ENCODE results near the gene TENT5D. TPM values are rescaled to one million over a fixed set of nuclear protein-coding genes. Genes with fewer than 3 reads are reported as not detected.
"Not testable (repeated sequence)": the region's sequence is repeated elsewhere in the genome, so short reads cannot be mapped to it uniquely, and the experiment has no call there.

The TENT5D gene
- total RNA-seq, 4 donors from 2014 or later, result not detected

DNA sequence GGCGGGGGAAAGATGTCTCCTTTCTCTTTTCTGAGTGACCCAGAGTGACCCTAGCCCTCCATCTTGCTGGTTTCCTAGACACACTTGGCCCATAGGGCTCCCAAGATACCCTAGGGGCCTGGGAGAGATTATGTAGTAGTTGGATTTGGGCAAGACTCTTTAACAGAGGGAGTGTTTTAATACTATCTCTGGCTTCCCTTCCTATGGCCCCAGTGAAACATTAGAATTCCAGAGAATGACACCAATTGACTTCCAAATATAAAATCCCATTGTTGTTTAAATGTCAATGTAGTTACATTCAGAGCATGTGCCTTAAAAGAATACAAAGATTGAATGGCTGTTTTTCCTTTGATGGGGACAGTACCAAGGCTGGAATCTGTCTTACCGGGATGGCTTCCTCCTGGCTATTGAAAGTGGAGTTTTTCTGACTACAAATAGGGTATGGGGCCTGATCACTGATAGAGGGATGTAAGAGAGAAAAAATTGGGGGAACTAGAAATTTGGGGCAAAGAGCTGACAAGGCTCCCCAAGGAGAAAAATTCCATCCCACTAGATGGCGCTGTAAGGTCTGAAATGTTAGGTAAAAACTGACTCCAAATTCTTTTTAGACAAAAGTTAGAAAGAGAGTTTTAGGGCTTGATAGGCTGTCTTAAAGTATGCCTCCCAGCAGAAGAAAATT lies 10.7 kb downstream of the TENT5D start:
- Histone ChIP-seq H3K36me3 (no peaks in the 10 kb centered on the region), H3K9me3 (no peaks in the 10 kb centered on the region), H3K4me3 (no peak overlapping the region), H3K27me3 (no peaks in the 10 kb centered on the region), H3K4me1 (no peaks in the 10 kb centered on the region), H3K27ac (no peak overlapping the region)
- WGBS, 2 donors (ENCODE audit: low coverage in 1 of 2), result 29 to 47% methylated on average over 2 to 3 of the region's 3 CpGs
- TF ChIP-seq, protein P1, sequence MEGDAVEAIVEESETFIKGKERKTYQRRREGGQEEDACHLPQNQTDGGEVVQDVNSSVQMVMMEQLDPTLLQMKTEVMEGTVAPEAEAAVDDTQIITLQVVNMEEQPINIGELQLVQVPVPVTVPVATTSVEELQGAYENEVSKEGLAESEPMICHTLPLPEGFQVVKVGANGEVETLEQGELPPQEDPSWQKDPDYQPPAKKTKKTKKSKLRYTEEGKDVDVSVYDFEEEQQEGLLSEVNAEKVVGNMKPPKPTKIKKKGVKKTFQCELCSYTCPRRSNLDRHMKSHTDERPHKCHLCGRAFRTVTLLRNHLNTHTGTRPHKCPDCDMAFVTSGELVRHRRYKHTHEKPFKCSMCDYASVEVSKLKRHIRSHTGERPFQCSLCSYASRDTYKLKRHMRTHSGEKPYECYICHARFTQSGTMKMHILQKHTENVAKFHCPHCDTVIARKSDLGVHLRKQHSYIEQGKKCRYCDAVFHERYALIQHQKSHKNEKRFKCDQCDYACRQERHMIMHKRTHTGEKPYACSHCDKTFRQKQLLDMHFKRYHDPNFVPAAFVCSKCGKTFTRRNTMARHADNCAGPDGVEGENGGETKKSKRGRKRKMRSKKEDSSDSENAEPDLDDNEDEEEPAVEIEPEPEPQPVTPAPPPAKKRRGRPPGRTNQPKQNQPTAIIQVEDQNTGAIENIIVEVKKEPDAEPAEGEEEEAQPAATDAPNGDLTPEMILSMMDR (IDR thresholded peaks at IDR 0.05), result peak in 1 of 4 experiments; percentile 16
- no peak for TF ChIP-seq POLR2A (IDR thresholded peaks at IDR 0.05)
- no peak for ATAC-seq

DNA sequence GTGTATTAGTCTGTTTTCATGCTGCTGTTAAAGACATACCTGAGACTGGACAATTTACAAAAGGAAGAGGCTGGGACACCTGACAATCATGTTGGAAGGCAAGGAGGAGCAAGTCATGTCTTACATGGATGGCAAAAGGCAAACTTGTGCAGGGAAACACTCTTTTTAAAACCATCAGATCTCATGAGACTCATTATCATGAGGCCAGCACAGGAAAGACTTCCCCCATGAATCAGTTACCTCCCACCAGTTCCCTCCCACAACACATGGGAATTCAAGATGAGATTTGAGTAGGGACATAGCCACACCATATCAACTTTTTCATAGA lies 11.2 kb downstream of the TENT5D start:
- H3K4me3 ChIP-seq, result no peak overlapping the region
- no peaks in the 10 kb centered on the region for H3K36me3 ChIP-seq
- ATAC-seq, result no peak
- no peaks in the 10 kb centered on the region for H3K9me3 ChIP-seq
- no peak for TF ChIP-seq POLR2A (IDR thresholded peaks at IDR 0.05)
- no peak for TF ChIP-seq EP300 (IDR thresholded peaks at IDR 0.05)
- TF ChIP-seq POLR2AphosphoS5 (IDR thresholded peaks at IDR 0.05), result no peak
- TF ChIP-seq, protein P1 (IDR thresholded peaks at IDR 0.05), result no peak
- H3K27me3 ChIP-seq, result no peaks in the 10 kb centered on the region
- H3K4me1 ChIP-seq, result no peaks in the 10 kb centered on the region
- no peak overlapping the region for H3K27ac ChIP-seq

DNA sequence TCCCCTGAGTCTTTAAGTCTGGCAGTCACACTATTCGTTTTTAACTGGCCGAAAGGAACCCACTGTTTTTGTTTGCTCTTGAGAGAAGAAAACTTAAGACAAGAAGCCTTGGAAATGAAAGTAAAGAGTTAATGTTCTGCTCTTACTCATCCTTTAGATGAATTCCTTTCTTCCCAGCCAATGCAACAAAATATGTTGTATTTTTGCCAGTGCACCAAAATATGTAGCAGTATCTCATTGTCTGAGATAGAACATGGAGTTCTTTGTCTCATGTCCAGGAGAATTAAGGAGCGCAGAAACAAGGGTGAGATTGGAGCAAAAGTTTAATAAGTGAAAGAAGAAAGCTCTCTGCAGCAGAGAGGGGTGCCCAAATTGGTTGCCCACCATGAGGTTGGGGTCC lies 12.2 kb downstream of the TENT5D start:
- no peak overlapping the region for H3K27ac ChIP-seq
- WGBS, 2 donors (ENCODE audit: low coverage in 1 of 2), result 46 to 63% methylated on average over 2 to 3 of the region's 3 CpGs
- ATAC-seq, result no peak

DNA sequence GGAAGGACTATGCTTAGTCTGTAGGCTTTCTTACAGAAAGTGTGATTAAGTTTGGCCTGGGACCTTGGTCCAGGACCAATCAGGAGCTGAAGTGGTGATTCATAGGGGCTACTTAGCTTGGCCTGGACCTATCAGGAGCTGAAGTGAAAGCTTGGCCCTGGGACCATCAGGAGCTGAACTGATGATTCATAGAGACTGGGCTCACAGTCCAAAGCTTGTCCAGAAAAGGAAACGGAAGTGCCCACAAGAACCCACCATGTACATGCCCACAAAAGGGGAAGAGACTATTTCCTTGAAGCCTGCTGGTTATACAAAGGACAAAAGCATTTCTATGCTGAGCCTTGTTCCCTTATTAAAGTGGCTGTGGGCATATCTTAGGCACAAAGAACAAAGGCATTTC lies 12.6 kb downstream of the TENT5D start:
- no peaks in the 10 kb centered on the region for H3K36me3 ChIP-seq
- TF ChIP-seq EP300 (IDR thresholded peaks at IDR 0.05) (no peak), POLR2AphosphoS5 (IDR thresholded peaks at IDR 0.05) (no peak), POLR2A (IDR thresholded peaks at IDR 0.05) (no peak)
- TF ChIP-seq, protein P1 (IDR thresholded peaks at IDR 0.05), result no peak
- no peak for ATAC-seq
- H3K9me3 ChIP-seq, result no peaks in the 10 kb centered on the region
- no peak overlapping the region for H3K27ac ChIP-seq
- no peaks in the 10 kb centered on the region for H3K4me1 ChIP-seq
- H3K27me3 ChIP-seq, result no peaks in the 10 kb centered on the region
- 67% methylated on average over 1 of the region's 1 CpG; no CpG with 5 or more reads in 1 of the 2 donors for WGBS, 2 donors (ENCODE audit: low coverage in 1 of 2)
- no peak overlapping the region for H3K4me3 ChIP-seq

More for the DNA sequence above, 12.2 kb downstream of the TENT5D start:
- no peaks in the 10 kb centered on the region for H3K36me3 ChIP-seq
- H3K27me3 ChIP-seq, result no peaks in the 10 kb centered on the region
- no peaks in the 10 kb centered on the region for H3K9me3 ChIP-seq
- H3K4me3 ChIP-seq, result no peak overlapping the region
- H3K4me1 ChIP-seq, result no peaks in the 10 kb centered on the region
- TF ChIP-seq POLR2AphosphoS5 (IDR thresholded peaks at IDR 0.05) (no peak), EP300 (IDR thresholded peaks at IDR 0.05) (no peak), POLR2A (IDR thresholded peaks at IDR 0.05) (no peak)
- TF ChIP-seq, protein P1 (IDR thresholded peaks at IDR 0.05), result no peak

DNA sequence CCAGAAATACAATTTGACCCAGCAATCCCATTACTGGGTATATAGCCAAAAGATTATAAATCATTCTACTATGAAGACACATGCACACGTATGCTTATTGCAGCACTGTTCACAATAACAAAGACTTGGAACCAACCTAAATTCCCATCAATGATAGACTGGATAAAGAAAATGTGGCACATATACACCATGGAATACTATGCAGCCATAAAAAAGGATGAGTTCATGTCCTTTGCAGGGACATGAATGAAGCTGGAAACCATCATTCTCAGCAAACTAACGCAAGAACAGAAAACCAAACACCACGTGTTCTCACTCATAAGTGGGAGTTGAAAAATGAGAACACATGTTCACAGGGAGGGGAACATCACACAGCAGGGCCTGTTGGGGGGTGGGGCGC lies 47.9 kb downstream of the TENT5D start:
- not testable (repeated sequence) for ATAC-seq, H3K4me1 ChIP-seq, H3K4me3 ChIP-seq, H3K27me3 ChIP-seq, H3K27ac ChIP-seq, H3K36me3 ChIP-seq, H3K9me3 ChIP-seq
- WGBS, 2 donors (ENCODE audit: low coverage in 1 of 2), result 60 to 82% methylated on average over 1 to 4 of the region's 4 CpGs
